Fibroblast of villous mesenchyme (primary cell): ENCODE results near the gene LRRC38. TPM values are rescaled to one million over a fixed set of nuclear protein-coding genes. Genes with fewer than 3 reads are reported as not detected.
A peak's percentile ranks its signal among the peaks of the same experiment; 100 is the strongest.

ENCODE experiments used
- DNase-seq: peaks from one replicate; pipeline ENCODE4 v3.0.0-alpha.2; 2010; ENCODE audit warnings: low read depth
- H3K4me3 ChIP-seq: 2 replicates; pipeline ENCODE4 v1.5.1; 2011; ENCODE audit warnings: low read depth, mild to moderate bottlenecking, low read length
- CTCF ChIP-seq: IDR thresholded peaks from 2 replicates; pipeline ENCODE4 v1.5.1; 2012; ENCODE audit warnings: low read depth, mild to moderate bottlenecking, low read length; ENCODE audit not compliant: insufficient read depth
- total RNA-seq: library from RNA; depleted of rRNA; stranded (reverse); fragments of >200 nt; gene quantifications from 2 replicates; pipeline ENCODE4 v1.2.3, GENCODE V29; 2012

The LRRC38 gene
- total RNA-seq, 1 donor = not detected

- DNase-seq = no peak
- no peak overlapping the region for H3K4me3 ChIP-seq
- TF ChIP-seq CTCF = no peak
Measured at GRCh38 chr1:13520985-13521384, 7.2 kb upstream of the LRRC38 start.

- TF ChIP-seq CTCF = peak; percentile 42
- no peak overlapping the region for H3K4me3 ChIP-seq
- DNase-seq = peak; percentile 13
Measured at GRCh38 chr1:13517193-13517812, 3.5 kb upstream of the LRRC38 start.

GRCh38 chr1:13516606-13517005, 2.8 kb upstream of the LRRC38 start:
- H3K4me3 ChIP-seq = no peak overlapping the region
- TF ChIP-seq CTCF = no peak
- DNase-seq = no peak

GRCh38 chr1:13514821-13515220, 1.0 kb upstream of the LRRC38 start:
- TF ChIP-seq CTCF = no peak
- no peak for DNase-seq
- no peak overlapping the region for H3K4me3 ChIP-seq

- H3K4me3 ChIP-seq = no peak overlapping the region
- no peak for DNase-seq
- TF ChIP-seq CTCF = no peak
Measured at GRCh38 chr1:13513063-13513894, 524 bp downstream of the LRRC38 start.

- no peak for DNase-seq
- no peak for TF ChIP-seq CTCF
- H3K4me3 ChIP-seq = no peak overlapping the region
Measured at GRCh38 chr1:13512472-13512871, 1.3 kb downstream of the LRRC38 start.
